GM12873 (cell line): ENCODE results near the gene DNM2.

Experiments
- TF ChIP-seq, protein P1 (sequence below): IDR thresholded peaks from 2 replicates; pipeline ENCODE4 v1.5.1; 2012; ENCODE audit warnings: low read depth, mild to moderate bottlenecking, moderate library complexity, low read length, control low read depth; ENCODE audit not compliant: insufficient read depth; ENCODE audit errors: missing control alignments

DNM2 gene

DNA sequence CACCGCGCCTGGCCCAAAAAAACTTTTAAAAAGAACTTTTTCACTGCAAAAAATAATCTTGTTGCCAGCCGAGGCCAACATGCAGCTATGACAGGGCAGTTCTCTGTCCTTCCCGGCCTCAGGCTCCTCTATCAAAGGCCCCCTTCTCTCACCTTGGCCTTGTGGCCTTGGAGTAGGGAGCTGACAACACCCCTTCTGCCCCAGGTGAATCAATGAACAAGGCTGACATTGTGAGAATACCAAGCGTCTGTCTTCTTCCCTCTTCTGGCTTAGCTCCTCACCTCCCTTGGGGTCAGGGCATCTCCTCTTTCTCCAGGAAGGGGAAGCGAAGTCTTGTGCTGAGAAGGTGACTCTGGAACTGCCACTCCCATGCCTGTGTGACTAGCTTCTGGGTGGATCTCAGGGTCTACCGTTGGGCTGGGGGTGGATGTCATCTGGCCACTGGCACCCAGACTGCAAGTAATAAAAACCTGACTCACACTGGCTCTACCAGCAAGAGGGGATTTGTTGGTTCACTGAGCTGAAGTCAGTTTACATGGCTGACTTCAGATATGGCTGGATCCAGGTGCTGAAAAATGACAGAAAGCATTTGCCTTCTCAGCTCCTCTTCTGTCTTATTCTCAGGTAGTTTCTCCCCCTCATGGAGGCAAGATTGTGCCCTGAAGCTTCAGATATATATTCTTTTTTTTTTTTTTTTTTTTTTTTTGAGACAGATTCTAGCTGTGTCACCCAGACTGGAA is 136.6 kb downstream of the DNM2 start:
- TF ChIP-seq, protein P1, sequence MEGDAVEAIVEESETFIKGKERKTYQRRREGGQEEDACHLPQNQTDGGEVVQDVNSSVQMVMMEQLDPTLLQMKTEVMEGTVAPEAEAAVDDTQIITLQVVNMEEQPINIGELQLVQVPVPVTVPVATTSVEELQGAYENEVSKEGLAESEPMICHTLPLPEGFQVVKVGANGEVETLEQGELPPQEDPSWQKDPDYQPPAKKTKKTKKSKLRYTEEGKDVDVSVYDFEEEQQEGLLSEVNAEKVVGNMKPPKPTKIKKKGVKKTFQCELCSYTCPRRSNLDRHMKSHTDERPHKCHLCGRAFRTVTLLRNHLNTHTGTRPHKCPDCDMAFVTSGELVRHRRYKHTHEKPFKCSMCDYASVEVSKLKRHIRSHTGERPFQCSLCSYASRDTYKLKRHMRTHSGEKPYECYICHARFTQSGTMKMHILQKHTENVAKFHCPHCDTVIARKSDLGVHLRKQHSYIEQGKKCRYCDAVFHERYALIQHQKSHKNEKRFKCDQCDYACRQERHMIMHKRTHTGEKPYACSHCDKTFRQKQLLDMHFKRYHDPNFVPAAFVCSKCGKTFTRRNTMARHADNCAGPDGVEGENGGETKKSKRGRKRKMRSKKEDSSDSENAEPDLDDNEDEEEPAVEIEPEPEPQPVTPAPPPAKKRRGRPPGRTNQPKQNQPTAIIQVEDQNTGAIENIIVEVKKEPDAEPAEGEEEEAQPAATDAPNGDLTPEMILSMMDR, result no peak

DNA sequence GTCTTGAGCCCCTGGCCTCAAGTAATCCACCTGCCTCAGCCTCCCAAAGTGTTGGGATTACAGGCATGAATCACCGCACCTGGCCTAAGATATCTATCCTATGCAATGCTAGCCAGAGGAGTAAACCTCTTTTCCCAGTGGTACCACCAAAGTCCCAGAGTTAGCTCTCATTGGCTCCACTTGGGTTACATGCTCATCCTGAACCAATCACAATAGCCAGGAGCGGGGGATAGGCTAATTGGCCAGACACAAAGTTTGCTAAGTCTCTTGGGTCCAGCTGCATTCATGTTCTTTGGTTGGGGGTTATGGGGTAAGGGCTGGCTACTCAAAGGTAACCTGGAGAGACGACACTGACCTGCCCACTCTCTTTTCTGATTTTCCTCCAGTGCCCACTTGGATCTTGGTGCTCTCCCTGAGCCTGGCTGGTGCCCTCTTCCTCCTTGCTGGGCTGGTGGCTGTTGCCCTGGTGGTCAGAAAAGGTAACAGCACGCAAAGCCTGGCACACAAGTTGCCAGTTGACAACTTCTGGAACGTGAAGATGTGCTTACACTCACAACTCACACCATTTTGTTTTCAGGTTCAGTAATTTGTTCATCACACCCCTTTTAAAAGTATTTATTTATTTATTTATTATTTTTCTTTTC is 138.1 kb downstream of the DNM2 start:
- TF ChIP-seq, protein P1, result peak; percentile 72

DNA sequence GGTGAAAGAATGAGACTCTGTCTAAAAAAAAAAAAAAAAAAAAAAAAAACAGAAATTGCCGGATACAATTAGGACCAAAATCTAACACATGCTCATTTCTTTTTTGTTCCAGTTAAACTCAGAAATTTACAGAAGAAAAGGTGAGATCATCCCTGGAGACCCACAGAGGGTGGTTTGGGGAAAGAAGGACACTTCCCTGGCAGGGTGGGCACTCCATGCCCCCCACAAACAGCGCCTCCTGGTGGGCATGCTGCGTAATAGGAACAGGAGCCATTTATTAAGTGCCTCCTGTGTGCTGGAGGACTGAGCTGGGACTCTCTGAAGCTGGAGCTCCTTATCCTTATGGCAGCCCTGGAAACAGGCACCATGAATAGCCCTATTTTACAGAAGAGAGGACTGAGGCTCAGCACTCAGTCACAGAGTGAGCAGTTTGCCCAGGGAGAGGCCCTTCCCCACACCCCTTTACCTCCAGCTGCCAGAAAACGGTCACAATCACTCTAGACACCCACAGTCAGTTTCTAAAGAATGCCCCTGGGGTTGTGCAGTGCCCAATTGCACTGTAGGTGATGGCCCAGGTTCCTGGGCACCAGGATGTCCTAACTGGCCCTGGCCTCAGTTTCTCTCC is 140.4 kb downstream of the DNM2 start:
- TF ChIP-seq, protein P1, result peak; percentile 93

DNA sequence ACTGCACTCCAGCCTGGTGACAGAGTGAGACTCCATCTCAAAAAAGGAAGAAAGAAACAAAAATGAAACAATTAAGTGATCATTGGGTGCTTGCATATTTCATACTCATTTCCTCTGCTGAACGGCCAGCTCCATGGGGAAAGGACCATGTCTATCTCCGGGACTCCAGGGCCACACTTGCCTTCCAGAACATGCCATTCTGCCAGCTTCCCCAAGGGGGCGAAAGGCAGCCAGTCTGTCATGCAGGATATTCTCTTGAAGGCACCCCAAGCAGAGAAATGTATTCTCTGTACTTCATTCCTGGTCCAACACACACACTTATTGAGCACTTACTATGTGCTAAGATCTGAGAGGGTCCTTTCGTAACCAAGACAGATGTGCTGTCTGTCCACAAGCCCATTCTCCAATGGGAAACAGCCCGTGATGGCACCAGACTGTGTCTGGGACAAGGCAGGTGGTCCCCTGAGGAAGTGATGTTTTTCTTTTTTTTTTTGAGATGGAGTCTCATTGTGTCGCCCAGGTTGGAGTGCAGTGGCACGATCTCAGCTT is 143.3 kb downstream of the DNM2 start:
- TF ChIP-seq, protein P1, result peak; percentile 75

DNA sequence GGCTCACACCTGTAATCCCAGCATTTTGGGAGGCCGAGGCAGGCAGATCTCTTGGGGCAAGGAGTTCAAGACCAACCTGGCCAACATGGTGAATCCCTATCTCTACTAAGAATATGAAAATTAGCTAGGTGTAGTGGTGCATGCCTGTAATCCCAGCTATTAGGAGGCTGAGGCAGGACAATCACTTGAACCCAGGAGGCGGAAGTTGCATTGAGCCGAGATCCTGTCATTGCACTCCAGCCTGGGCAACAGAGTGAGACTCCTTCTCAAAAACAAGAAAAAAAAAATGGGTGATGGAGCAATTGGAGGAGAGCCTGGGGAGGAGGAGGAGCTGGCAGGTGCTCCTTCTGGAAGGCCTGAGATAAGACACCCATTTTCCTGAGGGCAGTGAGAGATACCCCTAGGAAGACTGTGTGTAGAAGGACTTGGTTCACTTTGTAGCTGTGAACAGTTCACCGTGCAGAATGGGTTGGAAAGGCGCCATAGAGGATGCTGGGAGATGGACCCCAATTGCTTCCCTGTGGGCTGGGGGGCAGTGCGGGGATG is 144.8 kb downstream of the DNM2 start:
- TF ChIP-seq, protein P1, result no peak

DNA sequence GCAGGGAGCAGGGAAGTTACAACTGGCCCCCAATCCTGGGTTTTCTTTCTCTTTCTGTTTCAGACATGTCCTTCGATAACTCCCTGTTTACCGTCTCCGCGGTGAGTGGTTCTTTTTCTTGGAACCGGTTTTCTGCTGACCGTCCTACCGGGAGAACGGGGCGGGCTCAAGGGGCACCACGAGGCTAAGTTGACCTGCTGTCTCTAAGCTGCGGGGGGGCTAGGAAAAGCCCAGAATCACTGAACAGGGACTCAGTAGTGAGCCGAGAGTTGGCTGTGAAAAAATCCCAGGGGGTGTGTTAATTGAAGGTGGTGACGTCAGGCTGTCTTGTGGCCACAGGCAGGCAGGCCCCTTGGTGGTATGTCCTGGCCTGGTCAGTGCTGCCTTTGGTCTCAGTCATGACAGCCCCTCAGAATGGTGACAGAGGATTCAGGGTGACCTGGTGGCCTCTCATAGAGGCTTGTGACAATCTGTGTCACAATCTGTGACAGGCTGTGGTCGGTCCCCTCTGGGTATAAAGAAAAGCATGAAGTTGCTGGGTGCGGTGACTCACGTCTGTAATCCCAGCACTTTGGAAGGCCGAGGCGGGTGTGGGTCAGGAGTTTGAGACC is 145.3 kb downstream of the DNM2 start:
- TF ChIP-seq, protein P1, result no peak
